Peyer's patch (tissue), 4 donors: ENCODE measurements around the gene UMOD. TPM values are rescaled to one million over a fixed set of nuclear protein-coding genes. Genes with fewer than 3 reads are reported as not detected.

Experiments
- DNase-seq, 3 donors: peaks; one replicate each; pipeline ENCODE4 v3.0.0-alpha.2; 2017 to 2019
- H3K27ac ChIP-seq, 4 donors: fragments of 200-600 bp; sonication (generic); one replicate each; pipeline ENCODE4 v1.5.1; 2016 to 2019
- H3K27me3 ChIP-seq, 2 donors: fragments of 200-600 bp; sonication (generic); one replicate each; pipeline ENCODE4 v1.5.1; 2019
- H3K36me3 ChIP-seq, 3 donors: fragments of 200-600 bp; sonication (generic); one replicate each; pipeline ENCODE4 v1.5.1; 2016 to 2019
- H3K4me1 ChIP-seq, 4 donors: fragments of 200-600 bp; sonication (generic); one replicate each; pipeline ENCODE4 v1.5.1; 2016 to 2019
- H3K4me3 ChIP-seq, 4 donors: fragments of 200-600 bp; sonication (generic); 1 replicate in 3 of 4; 2 replicates in 1 of 4; pipeline ENCODE4 v1.5.1; 2016 to 2019; ENCODE audit warnings: mild to moderate bottlenecking in 1 of 4
- H3K9me3 ChIP-seq, 4 donors: fragments of 200-600 bp; sonication (generic); one replicate each; pipeline ENCODE4 v1.5.1; 2016 to 2019; ENCODE audit warnings: mild to moderate bottlenecking in 1 of 4
- POLR2A ChIP-seq, 2 donors: fragments of 450-650 bp; IDR thresholded peaks; one replicate each; pipeline ENCODE4 v1.5.1; 2017; ENCODE audit warnings: antibody characterized with exemption in 2 of 2, mild to moderate bottlenecking in 2 of 2, moderate library complexity in 2 of 2
- total RNA-seq, 4 donors: library from RNA; depleted of rRNA; stranded (reverse); fragments of >200 nt; gene quantifications; one replicate each; pipeline ENCODE4 v1.1.0, GENCODE V29; 2016
- TF ChIP-seq, protein P1 (sequence below), 6 experiments: fragments of 450-650 bp in 4 of 6; fragments of 200-600 bp in 2 of 6; sonication (generic) in 1 of 6; IDR thresholded peaks; one replicate each; pipeline ENCODE4 v1.5.1; 2017 to 2019; ENCODE audit warnings: antibody characterized with exemption in 6 of 6, mild to moderate bottlenecking in 3 of 6, moderate library complexity in 1 of 6

UMOD gene
- total RNA-seq, 4 donors from 2014 or later: not detected

GRCh38 chr16:20310421-20311395, 41.8 kb downstream of the UMOD start:
- Histone ChIP-seq H3K27me3 (no peaks in the 10 kb centered on the region), H3K36me3 (no peaks in the 10 kb centered on the region), H3K9me3 (no peaks in the 10 kb centered on the region), H3K4me1 (no peaks in the 10 kb centered on the region), H3K4me3 (no peak overlapping the region), H3K27ac (no peak overlapping the region)
- DNase-seq: no peak
- TF ChIP-seq, protein P1, sequence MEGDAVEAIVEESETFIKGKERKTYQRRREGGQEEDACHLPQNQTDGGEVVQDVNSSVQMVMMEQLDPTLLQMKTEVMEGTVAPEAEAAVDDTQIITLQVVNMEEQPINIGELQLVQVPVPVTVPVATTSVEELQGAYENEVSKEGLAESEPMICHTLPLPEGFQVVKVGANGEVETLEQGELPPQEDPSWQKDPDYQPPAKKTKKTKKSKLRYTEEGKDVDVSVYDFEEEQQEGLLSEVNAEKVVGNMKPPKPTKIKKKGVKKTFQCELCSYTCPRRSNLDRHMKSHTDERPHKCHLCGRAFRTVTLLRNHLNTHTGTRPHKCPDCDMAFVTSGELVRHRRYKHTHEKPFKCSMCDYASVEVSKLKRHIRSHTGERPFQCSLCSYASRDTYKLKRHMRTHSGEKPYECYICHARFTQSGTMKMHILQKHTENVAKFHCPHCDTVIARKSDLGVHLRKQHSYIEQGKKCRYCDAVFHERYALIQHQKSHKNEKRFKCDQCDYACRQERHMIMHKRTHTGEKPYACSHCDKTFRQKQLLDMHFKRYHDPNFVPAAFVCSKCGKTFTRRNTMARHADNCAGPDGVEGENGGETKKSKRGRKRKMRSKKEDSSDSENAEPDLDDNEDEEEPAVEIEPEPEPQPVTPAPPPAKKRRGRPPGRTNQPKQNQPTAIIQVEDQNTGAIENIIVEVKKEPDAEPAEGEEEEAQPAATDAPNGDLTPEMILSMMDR (IDR thresholded peaks at IDR 0.05): no peak
- TF ChIP-seq POLR2A (IDR thresholded peaks at IDR 0.05): no peak

DNA sequence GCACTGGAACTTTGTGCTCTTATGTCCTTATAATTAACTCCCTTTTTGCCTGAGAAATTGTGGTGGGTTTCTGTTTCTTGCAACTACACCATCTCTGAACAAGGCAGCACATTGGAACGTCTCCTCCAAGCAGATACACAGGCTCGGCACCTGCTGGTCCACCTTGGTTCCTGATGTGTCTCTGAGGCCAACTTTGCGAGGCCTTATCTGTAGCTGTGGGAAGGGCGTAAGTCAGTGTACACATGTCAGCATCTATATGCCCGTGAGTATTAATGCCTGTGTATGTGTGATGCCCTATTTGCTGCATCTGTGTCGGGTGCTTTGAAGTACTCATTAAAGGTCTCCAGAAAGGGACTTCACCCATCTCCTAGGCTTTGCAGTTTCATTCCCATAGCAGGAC, 42.7 kb downstream of the UMOD start:
- no peak for TF ChIP-seq POLR2A (IDR thresholded peaks at IDR 0.05)
- TF ChIP-seq, protein P1 (IDR thresholded peaks at IDR 0.05): no peak
- Histone ChIP-seq H3K4me1 (no peaks in the 10 kb centered on the region), H3K9me3 (no peaks in the 10 kb centered on the region), H3K4me3 (no peak overlapping the region), H3K36me3 (no peaks in the 10 kb centered on the region), H3K27me3 (no peaks in the 10 kb centered on the region), H3K27ac (no peak overlapping the region)
- DNase-seq: no peak

GRCh38 chr16:20308801-20309590, 43.5 kb downstream of the UMOD start:
- Histone ChIP-seq H3K36me3 (no peaks in the 10 kb centered on the region), H3K27ac (no peak overlapping the region), H3K9me3 (no peaks in the 10 kb centered on the region), H3K27me3 (no peaks in the 10 kb centered on the region), H3K4me1 (no peaks in the 10 kb centered on the region), H3K4me3 (no peak overlapping the region)
- no peak for TF ChIP-seq POLR2A (IDR thresholded peaks at IDR 0.05)
- TF ChIP-seq, protein P1 (IDR thresholded peaks at IDR 0.05): no peak
- DNase-seq: no peak

DNA sequence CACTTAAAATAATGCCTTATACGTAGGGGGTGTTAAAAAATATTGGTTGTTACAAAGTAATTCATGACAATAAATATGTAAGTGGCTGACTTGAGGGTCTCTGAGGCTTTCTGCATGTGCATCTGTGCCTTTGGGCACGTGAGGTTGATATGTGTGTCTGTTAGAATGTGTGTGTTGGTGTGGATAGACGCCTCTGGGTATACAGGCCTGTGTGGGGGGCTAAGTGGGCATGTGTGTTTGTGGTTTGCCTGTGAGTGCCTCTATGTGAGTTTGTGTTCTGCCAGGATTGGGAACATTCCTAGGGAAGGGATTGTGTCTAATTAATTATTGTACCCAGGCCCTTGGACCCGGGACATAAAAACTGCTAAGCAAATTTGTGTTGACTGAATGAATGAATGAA, 44.2 kb downstream of the UMOD start:
- H3K4me3 ChIP-seq: no peak overlapping the region
- TF ChIP-seq, protein P1 (IDR thresholded peaks at IDR 0.05): no peak
- TF ChIP-seq POLR2A (IDR thresholded peaks at IDR 0.05): no peak
- no peaks in the 10 kb centered on the region for H3K9me3 ChIP-seq
- H3K36me3 ChIP-seq: no peaks in the 10 kb centered on the region
- no peak for DNase-seq
- no peak overlapping the region for H3K27ac ChIP-seq
- no peaks in the 10 kb centered on the region for H3K27me3 ChIP-seq
- H3K4me1 ChIP-seq: no peaks in the 10 kb centered on the region

- Histone ChIP-seq H3K27ac (no peak overlapping the region), H3K27me3 (no peaks in the 10 kb centered on the region), H3K4me3 (no peak overlapping the region), H3K36me3 (no peaks in the 10 kb centered on the region), H3K4me1 (no peaks in the 10 kb centered on the region), H3K9me3 (no peaks in the 10 kb centered on the region)
- no peak for DNase-seq
- TF ChIP-seq, protein P1 (IDR thresholded peaks at IDR 0.05): no peak
- no peak for TF ChIP-seq POLR2A (IDR thresholded peaks at IDR 0.05)
Measured at GRCh38 chr16:20307791-20308190, 44.7 kb downstream of the UMOD start.
